ENCODE data around the gene KCNQ1. TPM values are rescaled to one million over a fixed set of nuclear protein-coding genes. Genes with fewer than 3 reads are reported as not detected.

Gene KCNQ1
- total RNA-seq, 2 donors from 2014 or later: 4.4 to 25.3 TPM

DNA sequence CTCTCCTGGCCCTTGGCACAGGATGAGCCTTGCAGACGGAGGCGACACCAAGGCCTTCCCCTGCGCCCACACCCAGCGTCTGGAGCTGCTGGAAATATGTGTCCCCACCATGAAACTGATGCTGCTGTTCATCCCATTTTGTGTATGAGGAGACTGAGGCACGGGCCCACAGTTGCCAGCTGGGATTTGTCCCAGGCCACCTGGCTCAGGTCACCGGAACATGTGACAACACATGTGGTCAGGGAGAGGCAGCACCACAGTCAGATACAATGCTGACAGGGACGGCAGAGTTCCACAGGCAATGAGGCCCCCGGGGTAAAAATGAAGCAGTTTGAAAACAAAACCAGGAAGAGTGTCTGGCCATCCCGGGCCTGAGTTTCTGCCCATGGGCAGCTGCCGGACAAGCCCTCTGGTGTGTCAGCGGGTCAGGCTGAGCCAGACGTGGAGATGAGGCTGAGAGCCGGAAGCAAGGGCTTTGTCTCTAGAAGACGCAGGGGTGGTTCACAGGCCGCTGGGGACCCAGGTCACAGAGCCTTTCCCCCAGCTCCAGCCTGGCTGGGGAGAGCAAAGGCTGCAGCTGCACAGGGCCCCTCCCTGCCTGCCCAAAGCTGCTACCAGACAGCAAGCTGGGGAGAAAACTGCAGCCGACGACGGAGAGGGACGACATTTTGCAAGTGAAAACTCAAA is 360.0 kb downstream of the KCNQ1 start:
- ATAC-seq (ENCODE audit: insufficient number of reproducible peaks, low FRiP score, low read depth) (no peak), DNase-seq (ENCODE audit: low spot score) (no peak)
- no peaks in the 10 kb centered on the region for H3K36me3 ChIP-seq
- TF ChIP-seq, protein P1, sequence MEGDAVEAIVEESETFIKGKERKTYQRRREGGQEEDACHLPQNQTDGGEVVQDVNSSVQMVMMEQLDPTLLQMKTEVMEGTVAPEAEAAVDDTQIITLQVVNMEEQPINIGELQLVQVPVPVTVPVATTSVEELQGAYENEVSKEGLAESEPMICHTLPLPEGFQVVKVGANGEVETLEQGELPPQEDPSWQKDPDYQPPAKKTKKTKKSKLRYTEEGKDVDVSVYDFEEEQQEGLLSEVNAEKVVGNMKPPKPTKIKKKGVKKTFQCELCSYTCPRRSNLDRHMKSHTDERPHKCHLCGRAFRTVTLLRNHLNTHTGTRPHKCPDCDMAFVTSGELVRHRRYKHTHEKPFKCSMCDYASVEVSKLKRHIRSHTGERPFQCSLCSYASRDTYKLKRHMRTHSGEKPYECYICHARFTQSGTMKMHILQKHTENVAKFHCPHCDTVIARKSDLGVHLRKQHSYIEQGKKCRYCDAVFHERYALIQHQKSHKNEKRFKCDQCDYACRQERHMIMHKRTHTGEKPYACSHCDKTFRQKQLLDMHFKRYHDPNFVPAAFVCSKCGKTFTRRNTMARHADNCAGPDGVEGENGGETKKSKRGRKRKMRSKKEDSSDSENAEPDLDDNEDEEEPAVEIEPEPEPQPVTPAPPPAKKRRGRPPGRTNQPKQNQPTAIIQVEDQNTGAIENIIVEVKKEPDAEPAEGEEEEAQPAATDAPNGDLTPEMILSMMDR (IDR thresholded peaks at IDR 0.05): no peak
- H3K9me3 ChIP-seq: no peaks in the 10 kb centered on the region
- H3K27ac ChIP-seq: no peak overlapping the region
- no peaks in the 10 kb centered on the region for H3K27me3 ChIP-seq (replicated peaks; ENCODE audit: insufficient read depth)
- H3K4me1 ChIP-seq (ENCODE audit: control insufficient read depth in 1 of 2, low read depth in 2 of 2): peaks cover 0 to 10% of the 10 kb centered on the region in 2 donors
- H3K4me3 ChIP-seq: no peak overlapping the region

DNA sequence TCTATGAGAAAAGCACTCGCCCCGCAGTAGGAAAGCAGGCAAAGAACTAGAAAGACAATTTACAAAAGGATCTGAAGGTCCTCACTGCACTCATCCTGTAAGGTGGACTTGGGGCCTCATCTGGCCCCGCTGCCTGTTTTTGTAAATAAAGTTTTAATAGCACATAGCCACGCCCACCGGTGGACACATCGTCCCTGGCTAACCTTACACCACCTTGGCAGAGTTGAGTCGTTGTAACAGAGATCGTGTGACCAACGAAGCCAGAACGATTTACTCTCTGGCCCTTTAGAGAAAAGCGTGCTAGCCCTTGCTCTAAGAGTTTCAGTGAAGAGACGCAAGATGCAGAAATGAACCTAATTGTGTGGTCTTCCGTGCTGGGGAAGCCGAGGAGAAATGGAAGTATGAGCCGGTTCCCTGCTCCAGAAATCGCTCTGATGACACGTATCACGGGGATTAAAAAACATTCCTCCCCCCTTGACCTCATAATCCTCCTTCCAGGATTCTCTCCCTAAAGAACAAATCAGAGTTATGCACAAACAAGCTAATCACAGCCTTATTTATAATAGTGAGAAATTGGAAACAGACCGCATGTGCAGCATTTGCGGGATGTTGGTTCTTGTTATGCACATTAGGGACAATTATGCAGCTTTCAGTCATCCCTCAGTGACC is 360.7 kb downstream of the KCNQ1 start:
- Histone ChIP-seq H3K9me3 (no peaks in the 10 kb centered on the region), H3K4me1 (ENCODE audit: control insufficient read depth in 1 of 2, low read depth in 2 of 2) (peaks cover 0 to 10% of the 10 kb centered on the region in 2 donors), H3K27ac (no peak overlapping the region), H3K4me3 (no peak overlapping the region), H3K27me3 (replicated peaks; ENCODE audit: insufficient read depth) (no peaks in the 10 kb centered on the region), H3K36me3 (no peaks in the 10 kb centered on the region)
- DNase-seq (ENCODE audit: low spot score) (no peak), ATAC-seq (ENCODE audit: insufficient number of reproducible peaks, low FRiP score, low read depth) (no peak)
- TF ChIP-seq, protein P1 (IDR thresholded peaks at IDR 0.05): no peak

DNA sequence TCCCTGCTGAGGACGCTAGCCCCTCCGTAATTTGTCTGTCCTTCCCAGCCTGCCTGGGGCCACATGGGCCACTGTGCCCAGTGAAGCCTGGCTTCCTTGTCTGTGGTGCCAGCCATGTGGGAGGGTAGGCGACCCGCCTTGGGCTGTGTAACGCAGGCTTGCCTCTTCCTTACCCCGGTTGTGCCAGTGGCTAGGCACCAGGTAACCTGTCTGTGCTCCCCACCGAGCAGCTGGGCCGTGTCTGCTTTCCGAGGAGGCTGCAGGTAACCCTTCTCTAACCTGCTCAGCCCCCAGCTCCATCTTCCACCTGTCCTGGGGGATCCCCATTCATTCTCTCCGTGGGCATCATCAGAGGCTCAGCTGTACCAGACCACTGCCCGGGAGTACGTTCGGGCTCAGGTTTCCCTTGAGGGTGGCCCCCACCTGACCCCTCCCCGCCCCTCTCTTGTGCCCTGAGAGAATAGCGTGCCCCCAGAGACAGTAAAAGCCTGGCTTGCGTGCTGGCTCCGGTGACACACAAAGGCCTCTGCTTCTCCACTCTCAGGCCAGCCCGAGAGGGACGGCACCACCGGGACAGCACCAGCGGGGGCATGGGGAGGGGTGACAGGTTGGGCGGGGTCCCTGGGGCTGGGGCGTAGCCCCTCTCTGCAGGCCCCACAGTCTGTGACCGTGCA is 361.7 kb downstream of the KCNQ1 start:
- TF ChIP-seq, protein P1 (IDR thresholded peaks at IDR 0.05): no peak
- Histone ChIP-seq H3K27ac (no peak overlapping the region), H3K36me3 (no peaks in the 10 kb centered on the region), H3K4me3 (no peak overlapping the region), H3K4me1 (ENCODE audit: control insufficient read depth in 1 of 2, low read depth in 2 of 2) (peaks cover 0 to 10% of the 10 kb centered on the region in 2 donors), H3K9me3 (no peaks in the 10 kb centered on the region), H3K27me3 (replicated peaks; ENCODE audit: insufficient read depth) (no peaks in the 10 kb centered on the region)
- DNase-seq (ENCODE audit: low spot score) (no peak), ATAC-seq (ENCODE audit: insufficient number of reproducible peaks, low FRiP score, low read depth) (no peak)

DNA sequence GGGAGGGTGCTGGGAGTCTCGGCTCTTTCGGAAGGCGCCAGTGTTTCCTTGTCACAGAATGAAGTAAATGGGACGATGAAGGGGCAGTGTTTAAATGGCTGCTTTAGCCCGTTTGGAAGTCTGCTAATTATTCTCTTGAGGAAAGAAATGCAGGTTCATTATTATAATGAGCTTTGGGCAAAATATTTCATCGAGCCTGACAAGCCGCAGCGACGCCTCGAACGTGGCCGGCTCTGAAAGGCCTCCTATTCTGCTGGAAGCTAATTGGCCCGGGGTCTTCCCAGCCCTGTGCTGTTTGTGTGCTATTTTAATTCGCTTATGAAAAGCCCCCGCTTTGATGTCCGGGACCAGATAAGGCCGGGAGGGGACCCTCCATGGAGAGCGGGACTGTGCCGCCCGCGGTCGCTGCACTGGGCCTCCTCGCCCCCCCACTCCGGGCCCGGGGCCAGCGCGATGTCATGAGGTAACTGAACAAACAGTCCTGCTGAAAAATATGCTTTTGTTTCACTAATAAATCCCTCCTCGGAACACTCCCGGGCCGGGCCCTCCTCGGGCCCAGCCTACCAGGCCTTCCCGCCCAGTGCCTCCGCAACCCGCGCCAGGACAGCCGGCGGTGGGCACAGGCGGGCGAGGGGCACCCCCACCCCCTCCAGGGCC is 362.3 kb downstream of the KCNQ1 start:
- Histone ChIP-seq H3K4me1 (ENCODE audit: control insufficient read depth in 1 of 2, low read depth in 2 of 2) (peaks cover 0 to 10% of the 10 kb centered on the region in 2 donors), H3K36me3 (no peaks in the 10 kb centered on the region), H3K27me3 (replicated peaks; ENCODE audit: insufficient read depth) (no peaks in the 10 kb centered on the region), H3K4me3 (peak overlapping the region; percentile 54), H3K9me3 (no peaks in the 10 kb centered on the region), H3K27ac (no peak overlapping the region)
- DNase-seq (ENCODE audit: low spot score) (peak; percentile 39), ATAC-seq (ENCODE audit: insufficient number of reproducible peaks, low FRiP score, low read depth) (peak; percentile 36)
- TF ChIP-seq, protein P1 (IDR thresholded peaks at IDR 0.05): no peak

DNA sequence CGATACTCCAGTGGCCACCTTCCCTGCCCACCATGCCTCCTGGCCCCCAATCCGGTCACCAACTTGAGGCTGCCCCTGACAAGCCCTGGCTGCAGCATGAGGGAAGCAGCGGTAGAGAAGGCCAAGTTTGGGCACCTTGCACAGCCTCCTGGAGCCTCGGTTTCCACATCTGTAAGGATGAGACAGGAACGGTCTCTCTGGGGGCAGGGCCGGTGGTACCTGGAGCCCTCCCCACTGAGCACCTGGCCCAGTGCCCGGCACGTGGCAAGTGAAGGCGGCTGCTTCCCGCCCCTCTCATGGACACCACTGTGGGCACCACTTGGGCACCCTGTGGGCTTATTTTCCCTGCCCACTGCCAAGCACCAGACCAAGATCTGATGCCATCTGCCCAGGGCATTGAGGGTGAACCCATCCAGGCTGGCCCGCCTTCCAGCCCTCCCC is 363.0 kb downstream of the KCNQ1 start:
- TF ChIP-seq, protein P1 (IDR thresholded peaks at IDR 0.05): no peak
- Histone ChIP-seq H3K27me3 (replicated peaks; ENCODE audit: insufficient read depth) (no peaks in the 10 kb centered on the region), H3K4me1 (ENCODE audit: control insufficient read depth in 1 of 2, low read depth in 2 of 2) (peaks cover 0 to 17% of the 10 kb centered on the region in 2 donors), H3K4me3 (peak overlapping the region; percentile 54), H3K27ac (no peak overlapping the region), H3K36me3 (no peaks in the 10 kb centered on the region), H3K9me3 (no peaks in the 10 kb centered on the region)
- ATAC-seq (ENCODE audit: insufficient number of reproducible peaks, low FRiP score, low read depth): no peak
- no peak for DNase-seq (ENCODE audit: low spot score)
